HG03064 (cell line): ENCODE measurements around the gene CATSPER1.

Experiments
- ATAC-seq: cut with Tn5 transposase; IDR thresholded peaks from one replicate; pipeline ENCODE4 v1.9.1; 2021; ENCODE audit warnings: low read depth; ENCODE audit not compliant: unreplicated experiment

CATSPER1 gene

GRCh38 chr11:66006134-66006890, 20.0 kb downstream of the CATSPER1 start:
- ATAC-seq: no peak

- ATAC-seq: no peak
Observed at GRCh38 chr11:66004186-66004585, 22.1 kb downstream of the CATSPER1 start.

GRCh38 chr11:66003291-66003690, 23.0 kb downstream of the CATSPER1 start:
- ATAC-seq: no peak

- peak; percentile 41 for ATAC-seq
Observed at GRCh38 chr11:66002648-66003225, 23.5 kb downstream of the CATSPER1 start.

GRCh38 chr11:66001942-66002647, 24.2 kb downstream of the CATSPER1 start, which contains the start of the genes BANF1 and EIF1AD:
BANF1 (plus strand) TSS chr11:66002503; CDS start chr11:66003251, 748 bp downstream.
EIF1AD (minus strand) TSS chr11:66002157; CDS start chr11:66000389, 1,768 bp downstream.
- ATAC-seq: peak; percentile 68

GRCh38 chr11:65997286-65997685, 29.0 kb downstream of the CATSPER1 start:
- ATAC-seq: no peak

- no peak for ATAC-seq
Observed at GRCh38 chr11:65992056-65992455, 34.2 kb downstream of the CATSPER1 start.

- peak; percentile 95 for ATAC-seq
Observed at GRCh38 chr11:65988791-65989592, 37.3 kb downstream of the CATSPER1 start.

GRCh38 chr11:65987336-65987735, 38.9 kb downstream of the CATSPER1 start:
- ATAC-seq: no peak

- ATAC-seq: no peak
Observed at GRCh38 chr11:65983589-65983987, 42.7 kb downstream of the CATSPER1 start.

GRCh38 chr11:65982824-65983588, 43.3 kb downstream of the CATSPER1 start:
- ATAC-seq: no peak

GRCh38 chr11:65981972-65982823, 44.1 kb downstream of the CATSPER1 start:
- no peak for ATAC-seq

GRCh38 chr11:65981101-65981740, 45.1 kb downstream of the CATSPER1 start:
- ATAC-seq: no peak

GRCh38 chr11:65979261-65979759, 47.0 kb downstream of the CATSPER1 start:
- no peak for ATAC-seq

GRCh38 chr11:65978391-65979238, 47.7 kb downstream of the CATSPER1 start:
- no peak for ATAC-seq

GRCh38 chr11:65977621-65978390, 48.5 kb downstream of the CATSPER1 start:
- no peak for ATAC-seq
